Karpas-422 (cell line): ENCODE results near the gene RAB41. TPM values are rescaled to one million over a fixed set of nuclear protein-coding genes. Genes with fewer than 3 reads are reported as not detected.
A peak's percentile ranks its signal among the peaks of the same experiment; 100 is the strongest.
"Not testable (repeated sequence)": the region's sequence is repeated elsewhere in the genome, so short reads cannot be mapped to it uniquely, and the experiment has no call there.

Experiments
- DNase-seq: peaks from one replicate; pipeline ENCODE4 v3.0.0-alpha.2; 2015
- H2AFZ ChIP-seq: fragments of 200-600 bp; sonication (generic); 2 replicates; pipeline ENCODE4 v1.6.1; 2014; ENCODE audit warnings: antibody characterized with exemption, low read length, mixed read lengths
- H3K27ac ChIP-seq: fragments of 200-600 bp; sonication (generic); 2 replicates; pipeline ENCODE4 v1.5.1; 2014; ENCODE audit warnings: mild to moderate bottlenecking, low read length, moderate library complexity
- H3K27me3 ChIP-seq: fragments of 200-600 bp; sonication (generic); 2 replicates; pipeline ENCODE4 v1.6.1; 2014; ENCODE audit warnings: low read length, mixed read lengths
- H3K36me3 ChIP-seq: fragments of 200-600 bp; sonication (generic); 2 replicates; pipeline ENCODE4 v1.6.1; 2014; ENCODE audit warnings: low read length, mixed read lengths; ENCODE audit not compliant: insufficient read depth
- H3K4me1 ChIP-seq: fragments of 200-600 bp; sonication (generic); 2 replicates; pipeline ENCODE4 v1.6.1; 2014; ENCODE audit warnings: mild to moderate bottlenecking, low read length, mixed read lengths
- H3K4me2 ChIP-seq: fragments of 200-600 bp; sonication (generic); 2 replicates; pipeline ENCODE4 v1.6.1; 2014; ENCODE audit warnings: low read length, low read depth, mild to moderate bottlenecking; ENCODE audit not compliant: poor library complexity, severe bottlenecking
- H3K4me3 ChIP-seq: fragments of 200-600 bp; sonication (generic); 2 replicates; pipeline ENCODE4 v1.5.1; 2014; ENCODE audit warnings: mild to moderate bottlenecking, antibody characterized with exemption, low read length, mixed read lengths
- H3K79me2 ChIP-seq: fragments of 200-600 bp; sonication (generic); 2 replicates; pipeline ENCODE4 v1.6.1; 2014; ENCODE audit warnings: mild to moderate bottlenecking, low read length, mixed read lengths
- H3K9ac ChIP-seq: fragments of 200-600 bp; sonication (generic); 2 replicates; pipeline ENCODE4 v1.6.0; 2014; ENCODE audit warnings: low read length
- H3K9me2 ChIP-seq: fragments of 200-600 bp; sonication (generic), shearing (Covaris generic); replicated peaks from 2 replicates; pipeline ENCODE4 v1.6.0; 2014; ENCODE audit warnings: mild to moderate bottlenecking, low read length, moderate library complexity; ENCODE audit not compliant: insufficient read depth
- H3K9me3 ChIP-seq: fragments of 300-700, 200-600 bp; sonication (generic); 2 replicates; pipeline ENCODE4 v1.6.1; 2014; ENCODE audit warnings: low read length, mixed read lengths
- H4K20me1 ChIP-seq: fragments of 200-600 bp; sonication (generic); 2 replicates; pipeline ENCODE4 v1.6.1; 2014; ENCODE audit warnings: mild to moderate bottlenecking, antibody characterized with exemption, low read length, low read depth; ENCODE audit not compliant: insufficient read depth
- total RNA-seq: library from RNA; depleted of rRNA; stranded (reverse); fragments of >200 nt; shearing (Covaris generic); gene quantifications from 2 replicates; pipeline ENCODE4 v1.2.3, GENCODE V29; 2014; ENCODE audit warnings: low replicate concordance

The RAB41 gene
- total RNA-seq, 1 experiment from 2014 or later = not detected

DNA sequence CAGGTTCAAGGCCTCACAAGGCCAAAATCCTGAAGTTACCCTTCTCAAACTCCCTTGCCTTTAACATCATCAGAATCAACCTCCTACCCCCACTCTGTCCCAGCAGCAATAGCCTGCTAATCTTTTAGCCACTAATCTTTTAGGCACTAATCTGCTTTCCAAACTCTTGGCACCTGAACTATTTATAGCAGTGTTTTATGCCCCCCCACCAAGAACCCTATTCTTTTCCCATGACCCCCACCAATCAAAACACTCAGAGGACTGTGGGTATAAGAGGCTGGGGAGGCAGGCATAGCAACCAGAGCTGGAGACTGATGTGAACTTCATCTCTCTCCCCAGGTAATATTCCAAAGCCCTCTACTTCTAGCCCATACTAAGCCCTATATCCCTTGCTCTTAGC is 13.9 kb upstream of the RAB41 start, which contains the start of gene ARR3:
Gene ARR3, plus strand, starts transcription at position 301 of the 400 bp plus-strand sequence. CDS start 1,052 bp downstream, outside the sequence.
- DNase-seq = no peak
- Histone ChIP-seq H3K9ac (no peak within 1 kb of the TSS), H3K4me1 (no peaks in the 10 kb centered on the region), H3K4me3 (no peak within 1 kb of the TSS), H3K36me3 (no peaks in the 10 kb centered on the region), H3K27me3 (no peaks in the 10 kb centered on the region), H3K9me3 (no peaks in the 10 kb centered on the region), H4K20me1 (no peaks in the 10 kb centered on the region), H3K9me2 (no peaks in the 10 kb centered on the region), H3K4me2 (no peak within 1 kb of the TSS), H3K27ac (no peak within 1 kb of the TSS), H2AFZ (no peak within 1 kb of the TSS), H3K79me2 (no peaks in the 10 kb centered on the region)

DNA sequence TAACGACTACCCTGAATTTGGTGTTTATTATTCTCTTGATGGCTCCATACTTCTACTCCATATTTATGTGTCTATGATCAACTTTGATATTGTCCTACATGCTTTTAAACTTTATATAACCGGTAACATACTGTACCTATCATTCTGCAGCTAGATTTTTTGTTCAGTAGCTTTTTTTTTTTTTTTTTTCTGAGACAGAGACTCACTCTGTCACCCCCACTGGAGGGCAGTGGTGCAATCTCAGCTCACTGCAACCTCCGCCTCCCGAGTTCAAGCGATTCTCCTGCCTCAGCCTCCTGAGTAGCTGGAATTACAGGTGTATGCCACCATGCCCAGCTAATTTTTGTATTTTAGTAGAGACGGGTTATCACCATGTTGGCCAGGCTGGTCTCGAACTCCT is 7.9 kb upstream of the RAB41 start:
- not testable (repeated sequence) for H3K27ac ChIP-seq, H3K27me3 ChIP-seq, H3K4me2 ChIP-seq, H3K9me2 ChIP-seq, DNase-seq, H3K9me3 ChIP-seq, H3K4me3 ChIP-seq, H3K4me1 ChIP-seq, H3K36me3 ChIP-seq, H4K20me1 ChIP-seq, H3K9ac ChIP-seq, H3K79me2 ChIP-seq, H2AFZ ChIP-seq

GRCh38 chrX:70279081-70279480 is 2.9 kb upstream of the RAB41 start:
- Histone ChIP-seq H3K4me3 (no peak overlapping the region), H3K27ac (no peak overlapping the region), H3K9me2 (no peaks in the 10 kb centered on the region), H3K79me2 (no peaks in the 10 kb centered on the region), H3K9me3 (no peaks in the 10 kb centered on the region), H3K9ac (no peak overlapping the region), H3K4me1 (no peaks in the 10 kb centered on the region), H3K27me3 (no peaks in the 10 kb centered on the region), H3K4me2 (no peak overlapping the region), H2AFZ (no peak overlapping the region), H4K20me1 (no peaks in the 10 kb centered on the region), H3K36me3 (no peaks in the 10 kb centered on the region)
- DNase-seq = no peak

DNA sequence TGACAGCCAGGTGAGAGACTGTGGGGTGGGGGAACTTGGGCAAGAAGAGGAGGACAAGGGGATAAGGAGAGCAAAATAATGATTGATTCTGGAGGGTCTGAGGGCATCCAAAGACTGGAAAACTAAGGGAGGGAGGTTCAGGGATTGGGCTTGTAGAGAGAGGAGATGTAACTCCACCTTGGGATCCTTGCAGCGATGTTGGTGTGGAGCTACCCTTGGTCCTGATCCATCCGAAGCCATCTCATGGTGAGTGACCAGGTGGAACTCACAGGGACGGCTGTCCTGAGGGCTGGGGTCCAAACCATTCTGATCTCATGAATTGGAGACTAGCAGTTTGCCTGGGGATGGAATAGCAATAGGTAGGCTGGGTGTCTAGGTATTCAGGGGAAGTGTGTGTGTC is 1.4 kb upstream of the RAB41 start:
- Histone ChIP-seq H3K27ac (no peak overlapping the region), H2AFZ (no peak overlapping the region), H3K79me2 (no peaks in the 10 kb centered on the region), H3K4me2 (no peak overlapping the region), H3K9me2 (no peaks in the 10 kb centered on the region), H3K36me3 (no peaks in the 10 kb centered on the region), H3K27me3 (no peaks in the 10 kb centered on the region), H3K4me1 (no peaks in the 10 kb centered on the region), H4K20me1 (no peaks in the 10 kb centered on the region), H3K4me3 (no peak overlapping the region), H3K9ac (no peak overlapping the region), H3K9me3 (no peaks in the 10 kb centered on the region)
- DNase-seq = no peak

DNA sequence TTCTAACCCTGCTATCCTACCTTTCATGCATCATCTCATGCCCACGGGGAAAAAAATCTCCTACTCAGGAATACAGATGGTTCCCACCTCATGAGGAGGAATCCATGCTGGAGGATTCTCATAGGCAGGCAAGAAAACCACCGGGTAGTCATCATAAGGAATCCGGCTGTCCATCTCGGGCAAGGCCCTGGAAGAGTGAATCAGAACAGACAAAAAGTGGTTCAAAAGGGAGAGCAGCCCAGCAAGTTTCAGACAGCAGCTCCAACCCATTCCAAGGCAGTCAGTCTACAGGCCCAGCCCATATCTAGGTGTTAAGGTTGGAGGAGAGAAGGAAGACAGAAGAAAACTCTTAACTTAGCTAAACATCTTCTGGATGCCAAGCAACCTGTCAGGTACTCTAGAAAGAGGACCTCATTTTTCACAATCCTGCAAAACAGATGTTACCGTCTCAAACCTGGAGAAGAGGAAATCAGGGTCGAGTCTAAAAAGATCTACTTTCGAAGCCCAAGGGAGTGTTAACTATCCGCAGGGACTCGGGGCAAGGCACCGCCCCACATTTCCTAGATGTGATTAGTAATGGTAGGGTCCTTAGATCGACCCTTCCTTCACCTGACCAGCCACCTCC is 7.3 kb downstream of the RAB41 start:
- Histone ChIP-seq H3K4me3 (peak overlapping the region; percentile 72), H3K4me1 (peaks cover 28% of the 10 kb centered on the region), H3K27me3 (no peaks in the 10 kb centered on the region), H3K9ac (peak overlapping the region; percentile 66), H4K20me1 (no peaks in the 10 kb centered on the region), H3K4me2 (peak overlapping the region; percentile 66), H3K27ac (no peak overlapping the region), H3K9me3 (no peaks in the 10 kb centered on the region), H3K9me2 (no peaks in the 10 kb centered on the region), H2AFZ (no peak overlapping the region), H3K36me3 (peaks cover 11% of the 10 kb centered on the region; the same call in 1 of the 2 replicates), H3K79me2 (peaks cover 44% of the 10 kb centered on the region)
- no peak for DNase-seq

DNA sequence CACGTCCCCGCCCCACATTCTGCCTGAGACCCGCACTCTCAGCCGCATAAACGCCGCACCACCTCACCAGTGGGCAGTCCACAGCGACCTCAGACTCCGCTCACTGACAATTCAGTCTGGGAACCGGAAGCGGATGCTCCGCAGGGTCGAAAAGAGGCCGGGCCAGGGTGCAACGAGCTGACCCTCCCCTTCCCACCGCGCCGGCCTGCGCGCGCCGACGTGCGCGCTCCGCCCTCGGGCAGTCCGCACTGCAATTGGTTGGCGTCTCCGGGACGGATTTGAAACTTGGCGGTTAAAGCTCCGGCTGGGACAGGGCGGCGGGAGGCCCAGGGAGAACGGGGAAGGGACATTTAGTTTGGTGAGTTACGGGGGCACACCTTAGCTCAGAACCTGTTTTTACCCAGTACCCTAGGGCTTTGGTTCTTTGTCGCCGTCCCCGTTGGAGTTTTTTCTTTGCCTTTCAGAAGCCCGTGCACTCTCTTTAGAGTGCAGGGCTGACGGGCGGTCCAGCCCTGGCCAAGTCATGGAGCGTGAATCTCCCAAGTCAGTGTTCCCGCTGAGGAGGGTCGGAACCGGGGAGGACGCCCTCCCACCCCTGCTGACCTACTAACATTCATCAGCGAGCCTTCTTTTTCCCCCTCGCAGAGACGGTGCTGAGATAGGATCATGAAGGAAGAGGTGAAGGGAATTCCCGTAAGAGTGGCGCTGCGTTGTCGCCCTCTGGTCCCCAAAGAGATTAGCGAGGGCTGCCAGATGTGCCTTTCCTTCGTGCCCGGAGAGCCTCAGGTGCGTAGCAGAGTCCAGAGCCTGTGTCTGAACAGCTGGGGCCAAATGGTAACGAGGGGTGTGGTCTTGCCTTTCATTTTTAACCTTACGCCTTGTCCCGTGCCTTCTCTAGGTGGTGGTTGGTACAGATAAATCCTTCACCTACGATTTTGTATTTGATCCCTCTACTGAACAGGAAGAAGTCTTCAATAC is 8.1 kb downstream of the RAB41 start, which contains the start of the genes KIF4A and PDZD11:
Gene KIF4A, plus strand, starts transcription at position 312 of the 978 bp plus-strand sequence. Its CDS starts 355 bp downstream, at position 667.
Gene PDZD11, minus strand, starts transcription at position 135 of the 978 bp plus-strand sequence. CDS start 586 bp downstream, outside the sequence.
- peak; percentile 94 for DNase-seq
- H3K36me3 ChIP-seq = peaks cover 15% of the 10 kb centered on the region; the same call in 1 of the 2 replicates
- H3K4me1 ChIP-seq = peaks cover 28% of the 10 kb centered on the region
- H3K9ac ChIP-seq = peak within 1 kb of the TSS; percentile 78
- peak within 1 kb of the TSS; percentile 72 for H3K4me3 ChIP-seq
- peak within 1 kb of the TSS; percentile 56; the same call in 1 of the 2 replicates for H3K27ac ChIP-seq
- no peaks in the 10 kb centered on the region for H3K9me3 ChIP-seq
- peaks cover 50% of the 10 kb centered on the region for H3K79me2 ChIP-seq
- H3K27me3 ChIP-seq = no peaks in the 10 kb centered on the region
- no peaks in the 10 kb centered on the region for H4K20me1 ChIP-seq
- peak within 1 kb of the TSS; percentile 70 for H3K4me2 ChIP-seq
- H2AFZ ChIP-seq = peak within 1 kb of the TSS; percentile 44; the same call in 1 of the 2 replicates
- H3K9me2 ChIP-seq = no peaks in the 10 kb centered on the region

DNA sequence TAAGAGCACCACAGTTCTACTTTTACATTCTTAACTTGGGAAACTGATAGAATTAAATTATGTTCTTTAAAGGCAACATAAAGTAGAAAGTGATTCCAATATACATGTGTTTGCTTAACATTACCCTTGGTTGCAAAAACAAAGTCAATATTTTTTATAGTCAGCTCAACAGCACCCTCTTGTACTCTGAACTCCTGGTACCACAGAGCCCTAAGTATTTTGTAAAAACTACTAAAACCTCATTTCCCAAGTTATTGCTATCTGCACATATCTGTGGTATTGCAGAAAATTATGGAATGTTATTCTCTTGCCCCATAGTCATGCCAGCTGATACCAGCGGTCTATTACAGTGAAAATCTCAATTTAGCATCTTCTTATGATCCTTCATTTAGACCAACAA is 10.8 kb downstream of the RAB41 start:
- no peaks in the 10 kb centered on the region for H3K9me2 ChIP-seq
- peaks cover 10% of the 10 kb centered on the region; the same call in 1 of the 2 replicates for H3K36me3 ChIP-seq
- H3K4me1 ChIP-seq = peaks cover 28% of the 10 kb centered on the region
- H3K27ac ChIP-seq = no peak overlapping the region
- no peak overlapping the region for H2AFZ ChIP-seq
- no peak for DNase-seq
- no peaks in the 10 kb centered on the region for H4K20me1 ChIP-seq
- peak overlapping the region; percentile 70 for H3K4me2 ChIP-seq
- H3K9ac ChIP-seq = no peak overlapping the region
- H3K9me3 ChIP-seq = no peaks in the 10 kb centered on the region
- no peak overlapping the region for H3K4me3 ChIP-seq
- no peaks in the 10 kb centered on the region for H3K27me3 ChIP-seq
- peaks cover 58% of the 10 kb centered on the region for H3K79me2 ChIP-seq

- Histone ChIP-seq H3K27me3 (no peaks in the 10 kb centered on the region), H3K4me1 (peaks cover 28% of the 10 kb centered on the region), H4K20me1 (no peaks in the 10 kb centered on the region), H3K9me3 (no peaks in the 10 kb centered on the region), H3K9ac (no peak overlapping the region), H3K79me2 (peaks cover 58% of the 10 kb centered on the region), H3K27ac (no peak overlapping the region), H3K36me3 (peaks cover 10% of the 10 kb centered on the region; the same call in 1 of the 2 replicates), H2AFZ (peak overlapping the region; percentile 16; the same call in 1 of the 2 replicates), H3K9me2 (no peaks in the 10 kb centered on the region), H3K4me3 (no peak overlapping the region), H3K4me2 (no peak overlapping the region)
- no peak for DNase-seq
Measured at GRCh38 chrX:70293621-70294020, 11.6 kb downstream of the RAB41 start.
